Stimulated activated CD8-positive, alpha-beta memory T cell treated with anti-CD3 and anti-CD28 coated beads, Interleukin-7, amount 100 ng/mL, for 48 hours (primary cell): ENCODE measurements around the gene NIPSNAP3A.
"Not testable (repeated sequence)": the region's sequence is repeated elsewhere in the genome, so short reads cannot be mapped to it uniquely, and the experiment has no call there.

ENCODE experiments used
- DNase-seq, 2 donors: peaks; one replicate each; pipeline ENCODE4 v3.0.0-alpha.2; 2020; ENCODE audit warnings: low read depth in 1 of 2; ENCODE audit errors: extremely low read depth in 1 of 2

The NIPSNAP3A gene

GRCh38 chr9:104747565-104748358 is at the start of gene NIPSNAP3A:
TSS of gene NIPSNAP3A (plus strand) at chr9:104747683. CDS start at chr9:104747793, 110 bp downstream.
- DNase-seq: peak; percentile 72 to 75

GRCh38 chr9:104700306-104700705 is 47.2 kb upstream of the NIPSNAP3A start:
- DNase-seq: no peak

GRCh38 chr9:104708737-104709136 is 38.7 kb upstream of the NIPSNAP3A start:
- not testable (repeated sequence) for DNase-seq

GRCh38 chr9:104711604-104712003 is 35.9 kb upstream of the NIPSNAP3A start:
- no peak for DNase-seq

GRCh38 chr9:104725014-104725413 is 22.5 kb upstream of the NIPSNAP3A start:
- DNase-seq: no peak

GRCh38 chr9:104738452-104738851 is 9.0 kb upstream of the NIPSNAP3A start:
- DNase-seq: no peak

- DNase-seq: no peak
These were observed 6.9 kb upstream of the NIPSNAP3A start for GRCh38 chr9:104740621-104741020.

- DNase-seq: no peak
These were observed 4.0 kb upstream of the NIPSNAP3A start for GRCh38 chr9:104743376-104743985.

- DNase-seq: no peak
These were observed 1.6 kb upstream of the NIPSNAP3A start for GRCh38 chr9:104745852-104746251.

- DNase-seq: no peak
These were observed 1.2 kb upstream of the NIPSNAP3A start for GRCh38 chr9:104746285-104746684.

GRCh38 chr9:104746798-104747197 is 685 bp upstream of the NIPSNAP3A start:
- no peak for DNase-seq

GRCh38 chr9:104747245-104747564 is 278 bp upstream of the NIPSNAP3A start:
- no peak for DNase-seq

GRCh38 chr9:104748359-104749031 is 1.0 kb downstream of the NIPSNAP3A start:
- DNase-seq: no peak

GRCh38 chr9:104750185-104750767 is 2.8 kb downstream of the NIPSNAP3A start:
- no peak for DNase-seq

GRCh38 chr9:104758974-104759373 is 11.5 kb downstream of the NIPSNAP3A start:
- DNase-seq: no peak

GRCh38 chr9:104765138-104765537 is 17.7 kb downstream of the NIPSNAP3A start:
- DNase-seq: no peak

GRCh38 chr9:104766025-104766424 is 18.5 kb downstream of the NIPSNAP3A start:
- DNase-seq: no peak

GRCh38 chr9:104767507-104767906 is 20.0 kb downstream of the NIPSNAP3A start:
- no peak for DNase-seq

GRCh38 chr9:104769029-104769428 is 21.5 kb downstream of the NIPSNAP3A start:
- not testable (repeated sequence) for DNase-seq

- DNase-seq: no peak
These were observed 22.2 kb downstream of the NIPSNAP3A start for GRCh38 chr9:104769655-104770054.

GRCh38 chr9:104772714-104773510 is 25.4 kb downstream of the NIPSNAP3A start:
- no peak for DNase-seq
